Subcutaneous adipose tissue (tissue), 4 donors: ENCODE data around the gene ULK4. TPM values are rescaled to one million over a fixed set of nuclear protein-coding genes. Genes with fewer than 3 reads are reported as not detected.

ENCODE experiments used
- CTCF ChIP-seq: fragments of 450-650 bp; IDR thresholded peaks from one replicate; pipeline ENCODE4 v1.5.1; 2016; ENCODE audit warnings: low read depth, mild to moderate bottlenecking, control low read depth, antibody characterized with exemption, moderate library complexity
- total RNA-seq, 4 donors: library from RNA; depleted of rRNA; stranded (reverse); fragments of >200 nt; gene quantifications; one replicate each; pipeline ENCODE4 v1.1.0, GENCODE V29; 2016

Gene ULK4
- total RNA-seq, 4 donors from 2014 or later, result 10.6 to 32.0 (median 22.6) TPM

GRCh38 chr3:41498847-41499246 is 463.1 kb downstream of the ULK4 start:
- TF ChIP-seq CTCF, result no peak

- no peak for TF ChIP-seq CTCF
These were observed 471.5 kb downstream of the ULK4 start for GRCh38 chr3:41490360-41490759.

- no peak for TF ChIP-seq CTCF
These were observed 472.7 kb downstream of the ULK4 start for GRCh38 chr3:41489231-41489630.

GRCh38 chr3:41488501-41488900 is 473.4 kb downstream of the ULK4 start:
- no peak for TF ChIP-seq CTCF

GRCh38 chr3:41485484-41485883 is 476.4 kb downstream of the ULK4 start:
- no peak for TF ChIP-seq CTCF

- no peak for TF ChIP-seq CTCF
These were observed 479.8 kb downstream of the ULK4 start for GRCh38 chr3:41482134-41482533.

GRCh38 chr3:41478278-41478677 is 483.6 kb downstream of the ULK4 start:
- no peak for TF ChIP-seq CTCF
